B cell (primary cell): Measurements from ENCODE around the gene STX10.

ENCODE experiments used
- CTCF ChIP-seq: fragments of 200-600 bp; IDR thresholded peaks from one replicate; pipeline ENCODE4 v1.8.0; 2022; ENCODE audit warnings: antibody characterized with exemption, mild to moderate bottlenecking
- EZH2 ChIP-seq: IDR thresholded peaks from 2 replicates; pipeline ENCODE4 v1.6.1; 2012; ENCODE audit warnings: borderline replicate concordance, low read depth, mild to moderate bottlenecking, moderate library complexity, low read length; ENCODE audit not compliant: insufficient read depth, poor library complexity, severe bottlenecking

- TF ChIP-seq CTCF = no peak
- TF ChIP-seq EZH2 = no peak
These were observed 47.8 kb downstream of the STX10 start for GRCh38 chr19:13102416-13102665.
